AG10803 (cell line): ENCODE data around the gene EZR.
"Not testable (repeated sequence)": the region's sequence is repeated elsewhere in the genome, so short reads cannot be mapped to it uniquely, and the experiment has no call there.

Experiments used
- DNase-seq: peaks from one replicate; pipeline ENCODE4 v3.0.0; 2010; ENCODE audit warnings: low read depth
- H3K4me3 ChIP-seq: 2 replicates; pipeline ENCODE4 v1.5.1; 2011; ENCODE audit warnings: mild to moderate bottlenecking, low read length, control low read depth
- TF ChIP-seq, protein P1 (sequence below): conservative IDR thresholded peaks from 2 replicates; pipeline ENCODE4 v1.5.1; 2011; ENCODE audit warnings: mild to moderate bottlenecking, low read length, control low read depth, inconsistent platforms

The EZR gene

DNA sequence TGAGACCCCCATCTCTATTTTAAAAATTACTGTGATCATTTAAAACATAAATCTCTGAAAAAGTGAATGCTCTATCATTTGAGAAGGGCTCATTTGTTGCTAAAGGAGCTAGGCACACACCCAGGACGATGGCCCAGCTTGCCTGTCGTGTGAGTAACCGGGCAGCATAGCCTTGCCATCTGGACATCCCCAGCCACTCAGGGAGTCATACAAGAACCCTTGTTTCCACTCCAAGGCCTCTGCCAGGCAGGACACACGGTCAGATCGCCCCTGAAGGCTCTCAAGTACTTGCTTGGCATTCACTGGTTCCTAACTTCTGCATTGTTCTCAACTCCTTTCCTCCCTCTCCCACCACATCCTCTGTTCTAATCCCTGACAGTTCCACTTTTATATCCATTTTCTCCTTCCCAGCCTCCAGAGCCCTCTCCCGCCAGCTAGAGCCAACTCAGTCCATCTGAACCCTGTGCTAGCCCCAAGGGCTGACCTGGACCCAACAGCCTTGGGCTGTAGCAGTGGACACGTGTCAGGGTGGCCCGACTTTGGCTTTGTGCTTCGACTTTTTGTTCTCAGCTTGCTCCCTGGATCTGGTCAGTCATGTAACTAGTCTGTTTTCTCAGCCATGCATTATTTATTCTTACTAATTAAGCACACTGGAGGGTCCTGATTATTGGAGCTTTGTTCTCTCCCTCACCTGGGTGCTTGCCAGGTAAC, 15.7 kb upstream of the EZR start:
- H3K4me3 ChIP-seq = no peak overlapping the region
- DNase-seq = no peak
- TF ChIP-seq, protein P1, sequence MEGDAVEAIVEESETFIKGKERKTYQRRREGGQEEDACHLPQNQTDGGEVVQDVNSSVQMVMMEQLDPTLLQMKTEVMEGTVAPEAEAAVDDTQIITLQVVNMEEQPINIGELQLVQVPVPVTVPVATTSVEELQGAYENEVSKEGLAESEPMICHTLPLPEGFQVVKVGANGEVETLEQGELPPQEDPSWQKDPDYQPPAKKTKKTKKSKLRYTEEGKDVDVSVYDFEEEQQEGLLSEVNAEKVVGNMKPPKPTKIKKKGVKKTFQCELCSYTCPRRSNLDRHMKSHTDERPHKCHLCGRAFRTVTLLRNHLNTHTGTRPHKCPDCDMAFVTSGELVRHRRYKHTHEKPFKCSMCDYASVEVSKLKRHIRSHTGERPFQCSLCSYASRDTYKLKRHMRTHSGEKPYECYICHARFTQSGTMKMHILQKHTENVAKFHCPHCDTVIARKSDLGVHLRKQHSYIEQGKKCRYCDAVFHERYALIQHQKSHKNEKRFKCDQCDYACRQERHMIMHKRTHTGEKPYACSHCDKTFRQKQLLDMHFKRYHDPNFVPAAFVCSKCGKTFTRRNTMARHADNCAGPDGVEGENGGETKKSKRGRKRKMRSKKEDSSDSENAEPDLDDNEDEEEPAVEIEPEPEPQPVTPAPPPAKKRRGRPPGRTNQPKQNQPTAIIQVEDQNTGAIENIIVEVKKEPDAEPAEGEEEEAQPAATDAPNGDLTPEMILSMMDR = no peak

DNA sequence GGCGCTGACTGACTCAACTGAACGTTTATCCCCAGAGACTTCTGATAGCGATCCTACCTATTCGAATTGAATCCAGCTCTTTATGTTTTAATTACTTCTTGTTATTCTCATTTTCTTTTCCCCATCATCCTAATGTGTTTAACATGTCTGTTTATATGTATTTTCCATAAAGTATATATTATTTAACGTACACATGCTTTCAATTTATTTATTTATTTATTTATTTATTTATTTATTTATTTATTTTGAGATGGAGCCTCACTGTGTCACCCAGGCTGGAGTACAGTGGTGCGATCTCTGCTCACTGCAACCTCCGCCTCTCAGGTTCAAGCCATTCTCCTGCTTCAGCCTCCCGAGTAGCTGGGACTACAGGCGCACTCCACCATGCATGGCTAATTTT, 13.6 kb upstream of the EZR start:
- not testable (repeated sequence) for H3K4me3 ChIP-seq, DNase-seq

DNA sequence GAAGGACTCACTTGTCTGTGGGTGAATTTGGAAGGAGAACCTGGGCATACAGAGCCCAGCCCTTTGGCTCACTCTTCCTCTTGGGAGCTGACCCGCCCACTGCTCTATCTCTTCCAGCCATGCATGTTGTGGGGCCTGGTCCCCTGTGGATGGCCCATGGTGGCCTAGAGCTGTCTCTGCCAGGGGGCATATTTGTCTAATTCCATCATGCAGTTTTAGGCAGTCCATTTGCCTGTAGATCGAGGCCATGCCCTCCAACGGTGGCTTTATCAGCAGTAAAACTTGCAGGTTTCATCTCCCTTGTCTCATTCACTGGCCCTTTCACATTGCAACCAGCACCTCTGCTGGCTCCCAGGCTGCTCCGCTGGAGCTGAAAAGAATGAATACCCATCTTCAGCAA, 12.9 kb upstream of the EZR start:
- no peak overlapping the region for H3K4me3 ChIP-seq
- TF ChIP-seq, protein P1 = no peak
- DNase-seq = no peak

DNA sequence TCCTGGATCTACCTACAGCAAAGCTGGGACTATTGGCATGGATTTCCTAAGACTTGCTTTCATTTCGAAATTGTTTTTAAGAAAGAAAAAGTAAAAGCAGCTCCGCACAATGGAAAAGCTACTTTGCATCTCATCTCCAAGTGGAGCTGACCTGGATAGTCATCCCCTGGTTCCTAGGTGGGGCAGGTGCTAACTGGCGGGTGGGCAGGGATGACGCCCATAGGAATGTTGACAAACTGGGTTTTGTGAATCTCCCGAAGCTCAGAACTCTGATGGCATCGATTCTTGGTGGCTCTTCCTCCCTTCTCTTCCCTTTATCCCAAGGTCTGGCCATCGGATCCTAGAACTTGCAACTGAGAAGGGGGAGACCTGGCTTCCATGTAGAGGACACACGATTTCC, 12.4 kb upstream of the EZR start:
- TF ChIP-seq, protein P1 = no peak
- no peak for DNase-seq
- H3K4me3 ChIP-seq = no peak overlapping the region

DNA sequence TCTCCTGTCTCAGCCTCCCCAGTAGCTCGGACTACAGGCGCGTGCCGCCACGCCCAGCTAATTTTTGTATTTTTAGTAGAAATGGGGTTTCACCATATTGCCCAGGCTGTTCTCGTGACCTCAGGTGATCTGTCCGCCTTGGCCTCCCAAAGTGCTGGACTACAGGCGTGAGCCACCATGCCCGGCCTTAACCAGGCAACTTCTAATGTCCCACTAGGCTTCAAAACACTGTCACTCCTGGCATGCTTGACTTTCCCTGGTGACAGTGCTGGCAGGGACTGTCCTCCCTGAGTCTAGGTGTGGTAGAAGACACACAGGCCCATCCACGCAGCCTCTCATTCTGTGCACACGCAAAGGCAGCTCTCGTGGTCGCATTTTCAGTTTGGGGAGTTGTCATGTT, 11.6 kb upstream of the EZR start:
- TF ChIP-seq, protein P1 = no peak
- no peak for DNase-seq
- H3K4me3 ChIP-seq = no peak overlapping the region

DNA sequence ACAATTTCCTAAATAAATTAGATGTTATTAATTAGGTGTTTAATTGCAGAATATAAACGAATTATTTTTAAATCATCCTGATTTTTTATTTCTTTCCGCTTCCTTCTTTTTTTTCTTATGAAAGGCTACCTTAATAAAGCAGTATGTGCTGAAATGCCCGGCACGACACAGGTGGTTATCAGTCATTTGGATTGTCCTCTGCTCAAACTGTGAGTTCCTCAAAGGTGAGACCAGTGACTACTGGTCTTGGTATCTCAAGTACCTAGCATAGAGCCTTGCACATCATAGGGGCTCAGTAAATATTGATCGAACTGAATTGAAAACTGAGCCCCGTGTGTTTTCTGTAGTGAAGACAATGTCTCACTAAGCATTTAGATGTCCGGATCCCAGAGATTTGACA, 9.6 kb upstream of the EZR start:
- H3K4me3 ChIP-seq = no peak overlapping the region
- TF ChIP-seq, protein P1 = no peak
- DNase-seq = no peak

DNA sequence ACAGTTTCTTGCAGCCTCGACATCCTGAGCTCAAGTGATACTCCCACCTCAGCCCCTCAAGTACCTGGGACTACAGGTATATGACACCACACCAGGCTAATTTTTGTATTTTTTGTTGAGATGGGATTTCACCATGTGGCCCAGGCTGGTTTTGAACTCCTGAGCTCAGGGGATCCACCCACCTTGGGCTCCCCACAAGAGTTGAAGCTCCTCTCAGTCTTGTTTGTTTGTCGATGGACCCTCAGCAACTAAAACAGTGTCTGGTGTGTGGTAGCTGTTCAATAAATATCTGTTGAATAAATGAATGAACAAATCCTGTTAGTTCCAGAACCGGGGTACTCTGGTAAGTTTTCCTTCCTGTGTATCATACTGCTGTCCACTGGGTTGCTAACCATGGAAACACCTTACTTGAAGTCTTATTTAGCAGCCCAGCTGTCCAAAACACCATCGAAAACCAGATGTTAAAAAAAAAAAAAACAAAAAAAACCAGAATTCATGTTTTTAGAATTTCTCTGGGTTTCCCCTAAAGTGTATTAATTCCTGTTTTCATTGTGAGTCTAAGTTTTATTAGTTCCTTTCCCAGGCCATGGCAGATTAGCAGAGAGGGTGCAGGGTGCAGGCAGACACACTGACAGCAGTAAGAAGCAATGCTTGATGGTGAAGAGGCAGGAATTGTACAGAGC, 7.8 kb upstream of the EZR start:
- TF ChIP-seq, protein P1 = no peak
- no peak overlapping the region for H3K4me3 ChIP-seq
- no peak for DNase-seq

DNA sequence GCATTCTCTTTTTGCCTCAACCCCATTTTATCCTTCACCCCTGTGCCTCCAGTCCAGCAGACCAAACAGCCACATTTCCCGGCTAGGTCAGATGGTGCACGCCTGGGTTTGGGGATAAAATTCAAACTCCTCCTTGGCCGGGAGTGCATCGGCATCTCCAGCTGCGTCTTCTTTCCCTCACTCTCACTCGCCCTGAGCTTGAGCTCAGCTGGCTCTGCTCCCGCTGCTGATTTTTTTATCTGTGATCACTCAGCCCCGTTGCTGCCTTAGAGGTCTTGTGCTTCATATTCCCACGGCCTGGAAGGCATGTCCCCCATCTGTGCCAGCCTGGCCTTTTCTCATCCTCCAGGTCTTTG, 6.8 kb upstream of the EZR start:
- DNase-seq = peak; percentile 47
- TF ChIP-seq, protein P1 = no peak
- no peak overlapping the region for H3K4me3 ChIP-seq
